Omental fat pad (tissue), 4 donors: ENCODE results near the gene CPSF4. TPM values are rescaled to one million over a fixed set of nuclear protein-coding genes. Genes with fewer than 3 reads are reported as not detected.

ENCODE experiments used
- ATAC-seq: fragments of 150-250 bp; one replicate; pipeline ENCODE4 v1.9.1; 2016; ENCODE audit warnings: mild to moderate bottlenecking, moderate library complexity; ENCODE audit not compliant: low FRiP score
- DNase-seq: peaks from one replicate; pipeline ENCODE4 v3.0.0-alpha.2; 2019; ENCODE audit warnings: low spot score
- total RNA-seq, 4 donors: library from RNA; depleted of rRNA; stranded (reverse); fragments of >200 nt; gene quantifications; one replicate each; pipeline ENCODE4 v1.1.0, GENCODE V29; 2016
- TF ChIP-seq, protein P1 (sequence below), 3 donors: fragments of 450-650 bp; IDR thresholded peaks; one replicate each; pipeline ENCODE4 v1.5.1; 2016 to 2017; ENCODE audit warnings: antibody characterized with exemption in 3 of 3, mild to moderate bottlenecking in 3 of 3, moderate library complexity in 2 of 3

The CPSF4 gene
- total RNA-seq, result 10 to 100 TPM; 24.3 to 49.0 (median 30.1) TPM

DNA sequence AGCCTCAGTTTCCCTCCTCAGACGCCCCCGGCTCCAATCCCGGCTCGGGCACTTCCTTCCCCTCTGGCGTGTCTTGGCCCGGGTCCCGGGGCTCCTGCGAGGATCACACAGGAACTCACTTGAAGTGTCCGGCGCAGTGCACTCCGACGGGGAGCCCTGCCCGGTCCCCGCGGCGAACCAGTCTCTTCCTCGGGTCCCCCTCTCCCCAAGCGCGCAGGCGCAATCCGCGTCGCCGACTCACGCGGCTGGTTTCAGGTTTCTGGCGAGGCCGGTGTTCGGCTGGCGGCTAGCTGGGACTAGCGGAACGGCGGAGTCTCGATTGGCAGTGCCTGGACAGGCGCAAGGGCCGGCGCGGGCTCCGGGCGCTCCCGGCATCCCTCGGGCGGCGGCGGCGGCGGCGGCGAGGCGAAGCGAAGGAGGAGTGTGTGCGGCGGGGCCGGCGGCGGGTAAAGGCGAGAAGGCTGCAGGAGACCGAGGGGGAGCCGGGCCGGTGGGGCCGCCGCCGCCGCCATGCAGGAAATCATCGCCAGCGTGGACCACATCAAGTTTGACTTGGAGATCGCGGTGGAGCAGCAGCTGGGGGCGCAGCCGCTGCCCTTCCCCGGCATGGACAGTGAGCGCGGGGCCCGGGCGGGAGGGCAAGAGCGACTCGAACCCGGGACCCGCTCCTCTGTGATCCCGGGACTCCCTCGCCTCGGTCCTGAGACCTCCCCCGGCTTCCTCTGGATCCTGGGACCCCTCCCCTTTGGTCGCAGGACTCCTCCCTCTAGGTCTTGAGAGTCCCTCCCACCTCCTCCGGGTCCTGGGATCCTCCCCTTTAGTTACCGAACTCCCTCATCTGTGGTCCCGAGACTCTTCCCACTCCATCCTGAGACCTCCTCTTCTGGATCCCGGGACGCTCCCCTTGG is at the start of gene CPSF4, which contains the start of gene PTCD1:
Gene CPSF4, plus strand, starts transcription at position 371 of the 908 bp plus-strand sequence. Its CDS starts 140 bp downstream, at position 511.
Gene PTCD1, minus strand, starts transcription at position 226 of the 908 bp plus-strand sequence. CDS start 3,556 bp downstream, outside the sequence.
- DNase-seq (peak; percentile 58), ATAC-seq (peak; percentile 93)
- TF ChIP-seq, protein P1, sequence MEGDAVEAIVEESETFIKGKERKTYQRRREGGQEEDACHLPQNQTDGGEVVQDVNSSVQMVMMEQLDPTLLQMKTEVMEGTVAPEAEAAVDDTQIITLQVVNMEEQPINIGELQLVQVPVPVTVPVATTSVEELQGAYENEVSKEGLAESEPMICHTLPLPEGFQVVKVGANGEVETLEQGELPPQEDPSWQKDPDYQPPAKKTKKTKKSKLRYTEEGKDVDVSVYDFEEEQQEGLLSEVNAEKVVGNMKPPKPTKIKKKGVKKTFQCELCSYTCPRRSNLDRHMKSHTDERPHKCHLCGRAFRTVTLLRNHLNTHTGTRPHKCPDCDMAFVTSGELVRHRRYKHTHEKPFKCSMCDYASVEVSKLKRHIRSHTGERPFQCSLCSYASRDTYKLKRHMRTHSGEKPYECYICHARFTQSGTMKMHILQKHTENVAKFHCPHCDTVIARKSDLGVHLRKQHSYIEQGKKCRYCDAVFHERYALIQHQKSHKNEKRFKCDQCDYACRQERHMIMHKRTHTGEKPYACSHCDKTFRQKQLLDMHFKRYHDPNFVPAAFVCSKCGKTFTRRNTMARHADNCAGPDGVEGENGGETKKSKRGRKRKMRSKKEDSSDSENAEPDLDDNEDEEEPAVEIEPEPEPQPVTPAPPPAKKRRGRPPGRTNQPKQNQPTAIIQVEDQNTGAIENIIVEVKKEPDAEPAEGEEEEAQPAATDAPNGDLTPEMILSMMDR (IDR thresholded peaks at IDR 0.05), result no peak

DNA sequence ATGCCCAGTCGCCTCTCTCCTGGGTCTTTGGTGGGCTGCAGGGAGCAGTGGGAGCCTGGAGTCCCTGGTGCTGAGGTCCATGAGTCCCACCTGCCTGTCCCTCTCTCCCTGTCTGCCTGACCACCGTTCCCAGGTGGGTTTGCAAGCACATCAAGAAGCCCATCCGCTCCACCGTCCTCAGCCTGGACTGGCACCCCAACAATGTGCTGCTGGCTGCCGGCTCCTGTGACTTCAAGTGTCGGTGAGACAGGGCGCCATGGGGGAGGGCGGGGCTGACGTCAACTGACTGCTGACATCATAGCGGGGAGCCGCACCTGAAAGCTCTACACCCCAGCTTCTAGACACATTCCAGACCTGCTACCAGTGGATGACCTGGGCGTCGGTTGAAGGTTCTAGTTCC is 49.0 kb upstream of the CPSF4 start:
- DNase-seq (no peak), ATAC-seq (no peak)
- TF ChIP-seq, protein P1 (IDR thresholded peaks at IDR 0.05), result no peak

DNA sequence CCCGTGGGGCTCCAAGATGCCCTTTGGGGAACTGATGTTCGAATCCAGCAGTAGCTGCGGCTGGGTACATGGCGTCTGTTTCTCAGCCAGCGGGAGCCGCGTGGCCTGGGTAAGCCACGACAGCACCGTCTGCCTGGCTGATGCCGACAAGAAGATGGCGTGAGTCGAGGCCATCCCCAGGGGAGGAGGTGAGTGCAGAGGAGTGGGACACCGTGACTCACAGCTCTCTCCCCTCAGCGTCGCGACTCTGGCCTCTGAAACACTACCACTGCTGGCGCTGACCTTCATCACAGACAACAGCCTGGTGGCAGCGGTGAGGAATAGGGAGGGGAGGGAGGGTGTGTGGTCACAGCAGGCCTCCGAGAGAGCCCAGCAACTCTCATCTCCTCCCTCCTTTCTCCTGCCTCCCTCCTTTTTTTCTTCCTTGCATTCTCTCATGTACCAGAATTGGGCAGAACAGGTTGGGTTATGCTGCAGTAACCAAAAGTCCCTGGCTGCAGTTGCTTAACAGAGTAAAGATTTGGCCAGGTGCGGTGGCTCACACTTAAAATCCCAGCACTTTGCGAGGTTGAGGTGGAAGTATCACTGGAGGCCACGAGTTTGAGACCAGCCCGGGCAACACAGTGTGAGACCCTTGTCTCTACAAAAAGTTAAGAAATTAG is 47.7 kb upstream of the CPSF4 start:
- TF ChIP-seq, protein P1 (IDR thresholded peaks at IDR 0.05), result no peak
- ATAC-seq (no peak), DNase-seq (no peak)

DNA sequence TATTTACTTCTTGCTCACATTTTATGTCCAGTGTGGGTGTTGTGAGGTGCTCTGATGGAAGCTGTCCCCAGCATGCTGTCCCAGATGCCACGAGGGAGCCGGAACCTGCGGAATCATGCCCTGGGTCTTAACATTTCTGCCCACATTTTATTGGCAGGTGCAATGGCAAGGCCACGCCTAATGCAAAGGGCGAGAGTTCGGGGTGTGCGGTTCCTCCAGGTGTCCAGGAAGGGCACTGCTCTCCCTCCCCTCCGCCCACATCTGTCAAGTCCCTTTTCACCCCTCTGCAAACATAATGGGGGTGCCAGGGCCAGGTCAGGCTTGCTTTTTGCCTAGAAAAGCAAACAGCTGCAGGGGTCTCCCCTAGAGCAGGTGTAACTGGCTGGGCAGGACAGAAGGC is 46.7 kb upstream of the CPSF4 start:
- TF ChIP-seq, protein P1 (IDR thresholded peaks at IDR 0.05), result no peak
- no peak for ATAC-seq

DNA sequence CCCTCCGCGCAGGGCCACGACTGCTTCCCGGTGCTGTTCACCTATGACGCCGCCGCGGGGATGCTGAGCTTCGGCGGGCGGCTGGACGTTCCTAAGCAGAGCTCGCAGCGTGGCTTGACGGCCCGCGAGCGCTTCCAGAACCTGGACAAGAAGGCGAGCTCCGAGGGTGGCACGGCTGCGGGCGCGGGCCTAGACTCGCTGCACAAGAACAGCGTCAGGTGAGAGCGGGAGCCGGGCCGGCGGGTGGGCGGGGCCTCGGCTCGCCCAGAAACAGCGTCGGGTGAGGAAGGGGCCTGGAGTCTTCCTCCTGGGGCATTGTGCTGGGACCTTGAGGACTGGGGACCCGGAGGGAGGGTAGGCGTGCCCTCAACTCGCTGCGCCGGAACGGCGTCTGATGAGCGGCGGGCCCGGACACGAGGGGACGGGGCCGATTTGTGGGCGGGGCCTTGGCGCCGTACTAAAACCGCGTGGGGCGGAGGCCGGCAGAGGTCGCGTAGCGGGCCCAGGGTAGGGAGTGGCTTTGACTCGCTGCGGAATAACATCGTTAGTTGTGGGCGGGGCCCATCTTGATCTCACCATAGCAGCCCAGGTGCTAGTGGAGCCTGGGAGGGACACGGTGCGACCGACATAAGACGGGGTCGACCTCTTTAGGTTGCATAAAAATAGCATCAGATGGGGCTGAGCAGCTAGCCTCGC is 45.9 kb upstream of the CPSF4 start:
- ATAC-seq (peak; percentile 90), DNase-seq (no peak)
- TF ChIP-seq, protein P1 (IDR thresholded peaks at IDR 0.05), result no peak

More for the DNA sequence above, 46.7 kb upstream of the CPSF4 start:
- DNase-seq, result no peak

DNA sequence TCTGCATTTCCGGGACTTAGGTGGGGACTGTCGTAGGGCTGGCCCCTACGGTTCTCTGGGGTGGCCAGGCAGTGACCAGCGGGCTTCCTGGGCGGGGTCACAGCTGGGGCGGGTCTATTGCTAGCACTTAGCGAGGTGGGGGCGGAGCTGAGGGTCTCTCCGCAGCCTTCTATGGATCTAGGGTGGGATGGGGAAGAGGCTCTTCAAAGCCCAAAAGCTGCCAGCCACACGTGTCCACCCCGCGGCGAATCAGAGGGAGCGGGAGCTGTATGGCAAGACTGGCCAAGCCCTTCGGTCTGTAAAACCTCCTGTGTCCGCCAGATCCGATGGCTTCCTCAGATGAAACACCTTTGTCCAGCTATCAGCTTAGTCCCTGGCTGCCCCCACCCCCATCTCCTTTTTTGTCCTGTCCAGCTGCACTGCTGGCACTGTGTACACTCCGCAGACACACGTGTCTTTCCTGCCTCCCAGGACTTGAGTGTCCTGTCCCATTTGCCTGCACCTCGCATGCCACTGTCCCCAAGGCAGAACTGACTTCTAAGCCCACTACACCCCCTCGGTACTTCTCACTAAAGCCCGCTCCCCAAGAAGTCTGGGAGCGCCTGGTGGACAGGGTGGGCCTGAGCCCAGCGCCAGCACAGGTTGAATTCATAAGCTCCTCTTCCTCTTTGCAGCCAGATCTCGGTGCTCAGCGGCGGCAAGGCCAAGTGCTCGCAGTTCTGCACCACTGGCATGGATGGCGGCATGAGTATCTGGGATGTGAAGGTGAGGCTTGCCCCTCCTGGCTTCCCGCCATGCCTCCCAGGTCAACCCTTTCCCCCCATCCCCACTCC is 45.2 kb upstream of the CPSF4 start:
- ATAC-seq (peak; percentile 21), DNase-seq (no peak)
- TF ChIP-seq, protein P1 (IDR thresholded peaks at IDR 0.05), result no peak
